ENCODE results near the gene LONP2. TPM values are rescaled to one million over a fixed set of nuclear protein-coding genes. Genes with fewer than 3 reads are reported as not detected.

Gene LONP2
- total RNA-seq, 1 donor from 2014 or later = 69.5 TPM

GRCh38 chr16:48405907-48406306, 161.8 kb downstream of the LONP2 start:
- TF ChIP-seq CTCF (IDR thresholded peaks at IDR 0.05) = no peak
- Mint-ChIP-seq H3K27ac (ENCODE audit: unreplicated experiment) (no peak overlapping the region), H3K4me1 (ENCODE audit: unreplicated experiment) (peaks cover 6% of the 10 kb centered on the region), H3K9me3 (ENCODE audit: unreplicated experiment) (no peaks in the 10 kb centered on the region), H3K27me3 (ENCODE audit: unreplicated experiment) (no peaks in the 10 kb centered on the region), H3K4me3 (ENCODE audit: unreplicated experiment) (no peak overlapping the region), H3K36me3 (ENCODE audit: unreplicated experiment) (no peaks in the 10 kb centered on the region)
- no peak for DNase-seq (ENCODE audit: extremely low spot score, unreplicated experiment)

Other genes starting within 250 kb of the LONP2 start
- not detected in 2 replicates for gene ABCC12, start 88.3 kb upstream of the LONP2 start, total RNA-seq
- 0.13 and 0.48 TPM in 2 replicates for gene ABCC11, start 3.2 kb downstream of the LONP2 start, total RNA-seq
- gene SIAH1, start 141.1 kb downstream of the LONP2 start, total RNA-seq = 29.4 and 32.2 TPM in 2 replicates